Common myeloid progenitor, CD34-positive (primary cell): ENCODE data around the gene SLC34A3.

Source experiments
- CTCF ChIA-PET: fragments of 350-600 bp; sonication (Branson Sonifier 250); formaldehyde crosslinking; loops from one replicate; lab custom pipeline; 2021; ENCODE audit warnings: antibody characterized with exemption; lab: Charles Lee
- POLR2A ChIA-PET: fragments of 350-600 bp; sonication (Branson Sonifier 250); formaldehyde crosslinking; loops from one replicate; lab custom pipeline; 2021; ENCODE audit warnings: antibody characterized with exemption; lab: Charles Lee
- DNase-seq, 3 donors: peaks; one replicate each; pipeline versions ENCODE4 v3.0.0 to v3.0.0-alpha.2; 2013
- H3K27ac ChIP-seq, 2 experiments: 1 replicate in 1 of 2; 2 replicates in 1 of 2; pipeline ENCODE4 v1.7.0; 2013; ENCODE audit warnings: inconsistent platforms in 2 of 2, low read length in 2 of 2, mild to moderate bottlenecking in 2 of 2, low read depth in 1 of 2, moderate library complexity in 1 of 2; ENCODE audit not compliant: severe bottlenecking in 2 of 2, insufficient read depth in 1 of 2, poor library complexity in 1 of 2
- H3K27me3 ChIP-seq, 5 experiments: replicated peaks in 2 of 5; 1 replicate in 3 of 5; 2 replicates in 2 of 5; pipeline versions ENCODE4 v1.6.1 to v1.7.0; 2013; ENCODE audit warnings: low read length in 4 of 5, mild to moderate bottlenecking in 2 of 5, moderate library complexity in 2 of 5, inconsistent platforms in 1 of 5; ENCODE audit not compliant: insufficient read depth in 5 of 5, control insufficient read depth in 4 of 5
- H3K36me3 ChIP-seq, 4 experiments: 1 replicate in 2 of 4; 2 replicates in 2 of 4; pipeline versions ENCODE4 v1.6.1 to v1.7.0; 2013; ENCODE audit warnings: low read length in 3 of 4, control low read depth in 1 of 4, mild to moderate bottlenecking in 1 of 4; ENCODE audit not compliant: control insufficient read depth in 4 of 4, insufficient read depth in 4 of 4
- H3K4me1 ChIP-seq, 4 experiments: 1 replicate in 3 of 4; 2 replicates in 1 of 4; pipeline versions ENCODE4 v1.6.1 to v1.7.1; 2013; ENCODE audit warnings: low read length in 3 of 4, mild to moderate bottlenecking in 3 of 4, control low read depth in 1 of 4, inconsistent platforms in 1 of 4, moderate library complexity in 1 of 4; ENCODE audit not compliant: control insufficient read depth in 4 of 4, insufficient read depth in 4 of 4; ENCODE audit errors: control extremely low read depth in 1 of 4
- H3K4me3 ChIP-seq, 7 experiments: 1 replicate in 4 of 7; 2 replicates in 3 of 7; pipeline versions ENCODE4 v1.5.1 to v1.7.0; 2013; ENCODE audit warnings: mild to moderate bottlenecking in 7 of 7, low read length in 6 of 7, moderate library complexity in 6 of 7, inconsistent platforms in 2 of 7, low read depth in 2 of 7, control low read depth in 1 of 7; ENCODE audit not compliant: insufficient read depth in 4 of 7, control insufficient read depth in 1 of 7; ENCODE audit errors: extremely low read depth in 1 of 7
- H3K9me3 ChIP-seq, 5 experiments: 1 replicate in 4 of 5; 2 replicates in 1 of 5; pipeline versions ENCODE4 v1.6.1 to v1.7.1; 2013; ENCODE audit warnings: low read length in 4 of 5, mild to moderate bottlenecking in 2 of 5, inconsistent platforms in 1 of 5, low read depth in 1 of 5, moderate library complexity in 1 of 5; ENCODE audit not compliant: control insufficient read depth in 4 of 5, insufficient read depth in 2 of 5; ENCODE audit errors: control extremely low read depth in 1 of 5
- WGBS: methylation state at CpG from one replicate; pipeline ENCODE4 v1.1.5; 2013; ENCODE audit not compliant: insufficient coverage; 5-methylcytosine and 5-hydroxymethylcytosine counted together

SLC34A3 gene

GRCh38 chr9:137245450-137246421 is 15.0 kb downstream of the SLC34A3 start:
- H3K9me3 ChIP-seq = no peaks in the 10 kb centered on the region
- 98% methylated on average over 23 of the region's 25 CpGs for WGBS
- POLR2A ChIA-PET = interaction anchor here (1.6 kb wide), 1 partner anchor 8 kb away, joined by 8 read pairs; the partner anchor contains the start of gene NELFB

GRCh38 chr9:137247135-137247915 is 16.6 kb downstream of the SLC34A3 start:
- ChIA-PET CTCF (interaction anchor here (0.5 to 1.3 kb wide), 3 partner anchors 10 to 58 kb away, joined by 3 to 5 read pairs (median 3); no protein-coding TSS in a partner anchor), POLR2A (interaction anchor here (0.6 kb wide), 1 partner anchor 14 kb away, joined by 4 read pairs; no protein-coding TSS in a partner anchor)
- H3K36me3 ChIP-seq = peaks cover 0 to 18% (median 12%) of the 10 kb centered on the region in 4 experiments
- peaks cover under 1 to 22% (median 12%) of the 10 kb centered on the region in 4 experiments for H3K4me1 ChIP-seq
- 95% methylated on average over 18 of the region's 20 CpGs for WGBS
- no peaks in the 10 kb centered on the region for H3K9me3 ChIP-seq
- no peaks in the 10 kb centered on the region for H3K27me3 ChIP-seq
- DNase-seq = no peak
- H3K27ac ChIP-seq = no peak overlapping the region
- no peak overlapping the region for H3K4me3 ChIP-seq

More at GRCh38 chr9:137245450-137246421, 15.0 kb downstream of the SLC34A3 start:
- no peak overlapping the region for H3K4me3 ChIP-seq
- H3K27me3 ChIP-seq = no peaks in the 10 kb centered on the region
- peaks cover 3 to 27% (median 19%) of the 10 kb centered on the region in 4 experiments for H3K4me1 ChIP-seq
- CTCF ChIA-PET = interaction anchor here (2.4 kb wide), 1 partner anchor 8 kb away, joined by 10 read pairs; no protein-coding TSS in a partner anchor
- no peak overlapping the region for H3K27ac ChIP-seq
- H3K36me3 ChIP-seq = peaks cover 0 to 24% (median 17%) of the 10 kb centered on the region in 4 experiments
- no peak for DNase-seq

GRCh38 chr9:137247916-137248175 is 17.1 kb downstream of the SLC34A3 start:
- ChIA-PET POLR2A (interaction anchor here (0.7 kb wide), 1 partner anchor 25 kb away, joined by 3 read pairs; no protein-coding TSS in a partner anchor), CTCF (interaction anchor here (0.8 to 1.3 kb wide), 2 partner anchors 11 to 59 kb away, joined by 3 to 5 read pairs; no protein-coding TSS in a partner anchor)
- no peak overlapping the region for H3K4me3 ChIP-seq
- WGBS = no CpG with 5 or more reads among the region's 6 CpGs
- no peak for DNase-seq
- H3K9me3 ChIP-seq = no peaks in the 10 kb centered on the region
- H3K4me1 ChIP-seq = peaks cover 0 to 17% (median 8%) of the 10 kb centered on the region in 4 experiments
- H3K27ac ChIP-seq = no peak overlapping the region
- H3K36me3 ChIP-seq = peaks cover 0 to 13% (median 6%) of the 10 kb centered on the region in 4 experiments
- H3K27me3 ChIP-seq = no peaks in the 10 kb centered on the region

- WGBS = 94% methylated on average over 17 of the region's 18 CpGs
- H3K36me3 ChIP-seq = no peaks in the 10 kb centered on the region
- CTCF ChIA-PET = interaction anchor here (0.7 to 0.9 kb wide), 2 partner anchors 10 to 14 kb away, joined by 3 to 5 read pairs; partner anchors contain the start of gene TUBB4B
- H3K4me3 ChIP-seq = no peak overlapping the region
- no peaks in the 10 kb centered on the region for H3K27me3 ChIP-seq
- H3K27ac ChIP-seq = no peak overlapping the region
- no peak for DNase-seq
- POLR2A ChIA-PET = no interaction called here
- H3K9me3 ChIP-seq = no peaks in the 10 kb centered on the region
- H3K4me1 ChIP-seq = peaks cover 0 to 12% (median 11%) of the 10 kb centered on the region in 4 experiments
Measured at GRCh38 chr9:137250329-137251193, 19.9 kb downstream of the SLC34A3 start.

- H3K4me1 ChIP-seq = peaks cover 0 to 16% (median 16%) of the 10 kb centered on the region in 4 experiments
- no peak within 1 kb of the TSS for H3K4me3 ChIP-seq
- H3K36me3 ChIP-seq = peaks cover 0 to under 1% (median 0%) of the 10 kb centered on the region in 4 experiments
- 97% methylated on average over 3 of the region's 4 CpGs for WGBS
- CTCF ChIA-PET = no interaction called here
- no peaks in the 10 kb centered on the region for H3K9me3 ChIP-seq
- H3K27ac ChIP-seq = no peak within 1 kb of the TSS
- H3K27me3 ChIP-seq = no peaks in the 10 kb centered on the region
- no peak for DNase-seq
- POLR2A ChIA-PET = no interaction called here
Measured at GRCh38 chr9:137251194-137251461, 20.4 kb downstream of the SLC34A3 start, which contains the start of gene STPG3. Gene STPG3, plus strand, starts transcription at chr9:137251286. Its CDS starts 1 bp downstream, at chr9:137251287.

GRCh38 chr9:137251490-137252268 is 21.0 kb downstream of the SLC34A3 start:
- peaks cover 0 to 6% (median 1%) of the 10 kb centered on the region in 4 experiments for H3K36me3 ChIP-seq
- no peaks in the 10 kb centered on the region for H3K27me3 ChIP-seq
- peaks cover 0 to 22% (median 22%) of the 10 kb centered on the region in 4 experiments for H3K4me1 ChIP-seq
- WGBS = 97% methylated on average over 18 of the region's 22 CpGs
- H3K4me3 ChIP-seq = no peak overlapping the region
- DNase-seq = no peak
- POLR2A ChIA-PET = interaction anchor here (0.8 to 1.7 kb wide), 2 partner anchors 11 to 77 kb away, joined by 3 to 4 read pairs; partner anchors contain the start of gene TUBB4B
- no peaks in the 10 kb centered on the region for H3K9me3 ChIP-seq
- no peak overlapping the region for H3K27ac ChIP-seq
- CTCF ChIA-PET = no interaction called here
